ENCODE measurements around the gene VAC14.

Gene VAC14

GRCh38 chr16:70708366-70709246, 92.4 kb downstream of the VAC14 start:
- DNase-seq = no peak

GRCh38 chr16:70706948-70707465, 94.0 kb downstream of the VAC14 start:
- peak; percentile 66 for DNase-seq

- DNase-seq = no peak
Measured at GRCh38 chr16:70705056-70705455, 95.9 kb downstream of the VAC14 start.

GRCh38 chr16:70704586-70704985, 96.4 kb downstream of the VAC14 start:
- DNase-seq = no peak

- DNase-seq = no peak
Measured at GRCh38 chr16:70703835-70704381, 97.0 kb downstream of the VAC14 start.

- no peak for DNase-seq
Measured at GRCh38 chr16:70703041-70703834, 97.7 kb downstream of the VAC14 start.

GRCh38 chr16:70702624-70703023, 98.3 kb downstream of the VAC14 start:
- no peak for DNase-seq

- no peak for DNase-seq
Measured at GRCh38 chr16:70701998-70702397, 99.0 kb downstream of the VAC14 start.

- DNase-seq = no peak
Measured at GRCh38 chr16:70701596-70701995, 99.4 kb downstream of the VAC14 start.

- no peak for DNase-seq
Measured at GRCh38 chr16:70701036-70701435, 99.9 kb downstream of the VAC14 start.

GRCh38 chr16:70700101-70701020, 100.6 kb downstream of the VAC14 start:
- peak; percentile 45 for DNase-seq

- DNase-seq = no peak
Measured at GRCh38 chr16:70699696-70700095, 101.3 kb downstream of the VAC14 start.

- no peak for DNase-seq
Measured at GRCh38 chr16:70698901-70699300, 102.1 kb downstream of the VAC14 start.

GRCh38 chr16:70697594-70698170, 103.3 kb downstream of the VAC14 start:
- DNase-seq = no peak

- DNase-seq = no peak
Measured at GRCh38 chr16:70696952-70697593, 103.9 kb downstream of the VAC14 start.

GRCh38 chr16:70696355-70696754, 104.6 kb downstream of the VAC14 start:
- no peak for DNase-seq

- DNase-seq = no peak
Measured at GRCh38 chr16:70695331-70696070, 105.5 kb downstream of the VAC14 start.

- no peak for DNase-seq
Measured at GRCh38 chr16:70694868-70695218, 106.1 kb downstream of the VAC14 start.

GRCh38 chr16:70694088-70694867, 106.7 kb downstream of the VAC14 start:
- no peak for DNase-seq
